HG03139 (cell line): ENCODE results near the gene CCDC134.

Source experiments
- ATAC-seq: cut with Tn5 transposase; IDR thresholded peaks from one replicate; pipeline ENCODE4 v1.9.1; 2021; ENCODE audit not compliant: unreplicated experiment

CCDC134 gene

DNA sequence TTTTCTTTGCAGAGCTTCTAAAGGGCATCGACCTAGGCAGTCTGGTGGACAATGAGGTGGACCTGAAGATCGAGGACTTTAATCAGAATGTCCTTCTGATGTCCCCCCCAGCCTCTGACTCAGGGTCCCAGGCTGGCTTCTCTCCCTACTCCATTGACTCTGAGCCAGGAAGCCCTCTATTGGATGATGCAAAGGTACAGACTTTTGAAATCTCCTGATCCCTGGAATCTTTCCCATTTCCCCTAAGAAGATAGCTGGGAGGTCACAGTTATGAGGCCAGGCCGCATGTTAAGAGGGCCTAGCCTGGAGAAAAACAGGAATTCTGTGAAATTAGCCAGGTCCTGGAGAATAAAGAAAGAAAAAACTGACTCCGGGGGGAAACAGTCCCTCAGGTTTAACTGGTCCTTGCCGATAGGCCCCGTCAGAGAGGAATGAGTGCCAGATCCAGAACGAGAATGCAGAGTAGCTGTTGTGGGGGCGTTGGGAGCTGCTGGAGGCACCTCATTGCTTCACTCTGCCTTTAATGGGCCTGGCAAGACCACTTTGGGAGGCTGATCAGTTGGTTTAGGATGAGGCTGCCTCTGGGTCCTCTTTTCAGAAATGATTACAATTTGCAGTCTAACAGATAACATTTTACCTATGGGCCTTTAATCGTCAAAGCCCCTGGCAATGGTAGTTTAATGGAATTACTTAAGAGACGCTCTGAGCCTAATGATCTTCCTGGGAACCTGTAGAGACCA lies 75.2 kb downstream of the CCDC134 start:
- ATAC-seq: no peak
